Left ventricle myocardium inferior (tissue), 1 donor: Measurements from ENCODE around the gene LMF1. TPM values are rescaled to one million over a fixed set of nuclear protein-coding genes. Genes with fewer than 3 reads are reported as not detected.

Source experiments
- DNase-seq: peaks from one replicate; pipeline ENCODE4 v3.0.0-alpha.2; 2020
- H3K27ac ChIP-seq: fragments of 200-600 bp; replicated peaks from 2 replicates; pipeline ENCODE4 v1.8.0; 2021
- H3K27me3 ChIP-seq: fragments of 200-600 bp; 2 replicates; pipeline ENCODE4 v1.8.0; 2021; ENCODE audit warnings: low read depth
- H3K36me3 ChIP-seq: fragments of 200-600 bp; 2 replicates; pipeline ENCODE4 v1.8.0; 2021
- H3K4me1 ChIP-seq: fragments of 200-600 bp; 2 replicates; pipeline ENCODE4 v1.8.0; 2021
- H3K4me3 ChIP-seq: fragments of 200-600 bp; 2 replicates; pipeline ENCODE4 v1.8.0; 2021; ENCODE audit warnings: mild to moderate bottlenecking, moderate library complexity
- H3K9me3 ChIP-seq: fragments of 200-600 bp; replicated peaks from 2 replicates; pipeline ENCODE4 v1.8.0; 2021
- intact Hi-C: fragments of 100-400 bp; cut with micrococcal nuclease; formaldehyde crosslinking; loops from one replicate; pipeline ENCODE4 v1.11.0; 2022
- total RNA-seq: library from RNA; stranded (reverse); fragmentation: NEBNext Ultra II Directional; extraction: Animal tissue kit (Norgen Biotek cat#: 25700); gene quantifications from one replicate; pipeline ENCODE4 v1.2.1, GENCODE V29; 2021
- TF ChIP-seq, protein P1 (sequence below): fragments of 200-600 bp; IDR thresholded peaks from 2 replicates; pipeline ENCODE4 v1.8.0; 2021; ENCODE audit warnings: antibody characterized with exemption, mild to moderate bottlenecking, borderline replicate concordance
- donor health status: DM: no; HTN: yes; CAD: no; lungs with severe emphysema.

LMF1 gene
- total RNA-seq, 1 donor from 2014 or later = 6.6 TPM

DNA sequence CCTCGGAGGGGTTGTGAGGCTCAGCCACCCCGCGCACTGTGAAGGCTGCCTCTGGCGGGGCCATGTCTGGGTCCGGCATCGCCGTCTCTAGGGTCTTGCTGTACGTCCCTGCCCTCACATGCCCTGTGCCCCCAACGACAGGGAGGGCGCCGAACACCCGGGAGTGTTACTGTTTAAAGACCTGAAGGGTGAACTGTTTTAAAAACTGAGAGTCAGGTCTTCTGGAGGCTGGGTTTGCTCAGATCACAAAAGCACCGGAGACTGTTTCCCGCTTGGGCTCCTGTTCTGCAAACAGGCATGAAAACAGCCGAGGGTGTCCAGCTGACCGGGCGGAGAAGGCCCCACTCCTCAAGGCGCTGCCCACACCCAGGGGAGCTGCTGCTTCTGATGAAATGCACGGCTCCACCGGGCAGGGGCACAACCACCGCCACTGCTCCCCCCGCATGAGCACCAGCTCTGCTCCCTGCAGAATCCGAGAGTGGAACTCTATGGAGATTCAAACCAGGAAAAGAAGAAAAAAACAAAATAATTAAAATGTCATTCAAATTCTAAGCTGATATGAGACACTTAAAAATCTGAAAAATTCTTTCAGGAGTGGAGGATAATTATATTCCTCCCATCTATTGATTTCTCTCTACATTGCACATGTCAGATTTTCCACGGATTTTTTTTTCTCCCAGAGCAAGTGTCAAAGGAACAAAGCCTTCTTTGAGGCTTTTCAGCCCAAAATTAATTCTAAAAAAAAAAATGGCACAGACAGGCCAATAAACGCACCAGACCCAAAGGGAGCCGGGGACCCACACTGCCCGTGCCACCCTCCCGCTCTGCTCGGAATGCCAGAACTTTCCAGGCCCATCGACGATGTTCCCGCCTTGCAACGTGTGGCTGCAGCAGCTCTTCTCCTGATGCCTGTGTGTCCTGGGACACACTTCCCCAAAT lies 74.3 kb downstream of the LMF1 start:
- DNase-seq = no peak
- Histone ChIP-seq H3K36me3 (no peaks in the 10 kb centered on the region), H3K27ac (no peak overlapping the region), H3K9me3 (no peaks in the 10 kb centered on the region), H3K4me1 (no peaks in the 10 kb centered on the region), H3K27me3 (no peaks in the 10 kb centered on the region), H3K4me3 (no peak overlapping the region)
- intact Hi-C loops = no loop called here
- TF ChIP-seq, protein P1, sequence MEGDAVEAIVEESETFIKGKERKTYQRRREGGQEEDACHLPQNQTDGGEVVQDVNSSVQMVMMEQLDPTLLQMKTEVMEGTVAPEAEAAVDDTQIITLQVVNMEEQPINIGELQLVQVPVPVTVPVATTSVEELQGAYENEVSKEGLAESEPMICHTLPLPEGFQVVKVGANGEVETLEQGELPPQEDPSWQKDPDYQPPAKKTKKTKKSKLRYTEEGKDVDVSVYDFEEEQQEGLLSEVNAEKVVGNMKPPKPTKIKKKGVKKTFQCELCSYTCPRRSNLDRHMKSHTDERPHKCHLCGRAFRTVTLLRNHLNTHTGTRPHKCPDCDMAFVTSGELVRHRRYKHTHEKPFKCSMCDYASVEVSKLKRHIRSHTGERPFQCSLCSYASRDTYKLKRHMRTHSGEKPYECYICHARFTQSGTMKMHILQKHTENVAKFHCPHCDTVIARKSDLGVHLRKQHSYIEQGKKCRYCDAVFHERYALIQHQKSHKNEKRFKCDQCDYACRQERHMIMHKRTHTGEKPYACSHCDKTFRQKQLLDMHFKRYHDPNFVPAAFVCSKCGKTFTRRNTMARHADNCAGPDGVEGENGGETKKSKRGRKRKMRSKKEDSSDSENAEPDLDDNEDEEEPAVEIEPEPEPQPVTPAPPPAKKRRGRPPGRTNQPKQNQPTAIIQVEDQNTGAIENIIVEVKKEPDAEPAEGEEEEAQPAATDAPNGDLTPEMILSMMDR = no peak

DNA sequence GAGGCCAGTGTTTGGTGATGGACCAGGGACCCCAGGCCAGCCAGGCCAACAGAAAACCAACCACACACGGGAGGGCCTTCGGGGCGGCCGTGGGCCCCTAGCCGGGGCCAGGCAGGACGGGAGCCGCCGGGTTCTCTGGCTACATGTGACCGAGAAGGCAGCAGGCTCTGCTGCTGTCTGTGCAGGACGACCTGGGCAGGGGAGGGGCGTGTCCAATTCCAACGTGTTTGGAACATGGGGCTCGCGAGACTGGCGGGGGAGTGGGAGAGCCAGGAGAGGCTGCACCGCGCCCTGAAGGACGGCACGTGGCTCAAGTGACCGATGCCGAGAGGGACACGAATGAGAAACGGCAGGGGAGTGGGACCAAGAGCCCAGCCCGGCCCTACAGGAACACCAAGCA lies 75.4 kb downstream of the LMF1 start:
- no peaks in the 10 kb centered on the region for H3K27me3 ChIP-seq
- DNase-seq = no peak
- H3K36me3 ChIP-seq = no peaks in the 10 kb centered on the region
- no peaks in the 10 kb centered on the region for H3K9me3 ChIP-seq
- intact Hi-C loops = no loop called here
- H3K27ac ChIP-seq = no peak overlapping the region
- no peak overlapping the region for H3K4me3 ChIP-seq
- TF ChIP-seq, protein P1 = no peak
- H3K4me1 ChIP-seq = peaks cover 7% of the 10 kb centered on the region

DNA sequence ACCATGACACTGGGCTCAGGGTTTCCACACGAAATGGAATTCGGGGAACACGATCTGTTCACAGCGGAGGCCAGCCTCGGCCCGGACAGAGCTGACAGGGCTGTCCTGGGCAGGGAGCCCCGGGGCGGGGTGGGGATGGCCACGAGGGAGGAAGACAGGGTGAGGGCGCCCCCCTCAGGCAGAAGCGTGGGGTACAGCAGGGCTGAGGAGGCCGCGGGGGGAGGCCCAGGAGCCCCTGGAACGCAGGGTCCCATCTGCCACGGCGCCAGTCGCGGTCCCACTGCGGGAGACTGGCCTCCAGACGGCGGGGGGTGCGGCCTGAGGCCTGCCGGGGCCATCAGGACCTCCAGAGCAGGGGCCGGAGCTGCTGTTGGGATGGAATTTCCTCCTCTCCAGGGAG lies 75.9 kb downstream of the LMF1 start:
- TF ChIP-seq, protein P1 = no peak
- H3K9me3 ChIP-seq = no peaks in the 10 kb centered on the region
- H3K4me1 ChIP-seq = peaks cover 12% of the 10 kb centered on the region
- DNase-seq = no peak
- H3K4me3 ChIP-seq = no peak overlapping the region
- H3K27me3 ChIP-seq = no peaks in the 10 kb centered on the region
- no peak overlapping the region for H3K27ac ChIP-seq
- intact Hi-C loops = no loop called here
- H3K36me3 ChIP-seq = no peaks in the 10 kb centered on the region

DNA sequence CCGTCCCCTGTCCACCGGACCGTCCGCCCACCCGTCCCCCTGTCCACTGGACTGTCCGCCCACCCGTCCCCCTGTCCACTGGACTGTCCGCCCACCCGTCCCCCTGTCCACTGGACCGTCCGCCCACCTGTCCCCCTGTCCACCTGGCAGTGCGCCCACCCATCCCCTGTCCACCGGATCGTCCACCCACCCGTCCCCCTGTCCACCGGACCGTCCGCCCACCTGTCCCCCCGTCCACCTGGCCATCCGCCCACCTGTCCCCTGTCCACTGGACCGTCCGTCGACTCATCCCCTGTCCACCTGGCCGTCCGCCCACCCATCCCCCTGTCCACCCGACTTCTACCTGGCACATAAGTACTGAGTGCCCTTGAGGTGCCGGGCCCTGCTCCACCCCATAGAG lies 76.6 kb downstream of the LMF1 start:
- Histone ChIP-seq H3K27me3 (no peaks in the 10 kb centered on the region), H3K4me1 (peaks cover 12% of the 10 kb centered on the region), H3K36me3 (no peaks in the 10 kb centered on the region), H3K9me3 (no peaks in the 10 kb centered on the region), H3K4me3 (no peak overlapping the region), H3K27ac (no peak overlapping the region)
- no peak for DNase-seq
- TF ChIP-seq, protein P1 = no peak
- intact Hi-C loops = no loop called here

DNA sequence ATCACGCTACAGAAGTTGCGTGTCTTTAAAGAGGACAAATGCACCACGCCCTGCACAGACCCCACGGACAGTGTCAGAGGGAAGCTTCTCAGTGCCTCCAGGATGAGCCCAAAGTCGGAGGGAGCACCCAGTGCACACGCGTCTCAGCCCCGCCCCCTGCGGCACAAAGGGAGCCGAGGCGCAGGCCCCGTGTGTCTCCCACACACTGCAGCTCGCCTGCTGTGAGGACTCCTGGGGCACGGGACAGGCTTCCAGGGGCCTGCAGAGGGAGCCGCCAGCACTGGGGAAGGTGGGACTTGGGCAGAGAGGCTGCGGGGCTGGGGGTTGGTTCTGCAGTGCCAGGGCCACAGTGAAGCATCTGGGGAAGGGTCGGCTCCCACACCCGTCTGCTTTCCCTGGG lies 77.4 kb downstream of the LMF1 start:
- Histone ChIP-seq H3K36me3 (no peaks in the 10 kb centered on the region), H3K4me3 (no peak overlapping the region), H3K27me3 (no peaks in the 10 kb centered on the region), H3K9me3 (no peaks in the 10 kb centered on the region), H3K4me1 (peaks cover 12% of the 10 kb centered on the region), H3K27ac (no peak overlapping the region)
- no peak for DNase-seq
- intact Hi-C loops = no loop called here
- TF ChIP-seq, protein P1 = no peak
